ENCODE results near the gene ZNF492.

DNA sequence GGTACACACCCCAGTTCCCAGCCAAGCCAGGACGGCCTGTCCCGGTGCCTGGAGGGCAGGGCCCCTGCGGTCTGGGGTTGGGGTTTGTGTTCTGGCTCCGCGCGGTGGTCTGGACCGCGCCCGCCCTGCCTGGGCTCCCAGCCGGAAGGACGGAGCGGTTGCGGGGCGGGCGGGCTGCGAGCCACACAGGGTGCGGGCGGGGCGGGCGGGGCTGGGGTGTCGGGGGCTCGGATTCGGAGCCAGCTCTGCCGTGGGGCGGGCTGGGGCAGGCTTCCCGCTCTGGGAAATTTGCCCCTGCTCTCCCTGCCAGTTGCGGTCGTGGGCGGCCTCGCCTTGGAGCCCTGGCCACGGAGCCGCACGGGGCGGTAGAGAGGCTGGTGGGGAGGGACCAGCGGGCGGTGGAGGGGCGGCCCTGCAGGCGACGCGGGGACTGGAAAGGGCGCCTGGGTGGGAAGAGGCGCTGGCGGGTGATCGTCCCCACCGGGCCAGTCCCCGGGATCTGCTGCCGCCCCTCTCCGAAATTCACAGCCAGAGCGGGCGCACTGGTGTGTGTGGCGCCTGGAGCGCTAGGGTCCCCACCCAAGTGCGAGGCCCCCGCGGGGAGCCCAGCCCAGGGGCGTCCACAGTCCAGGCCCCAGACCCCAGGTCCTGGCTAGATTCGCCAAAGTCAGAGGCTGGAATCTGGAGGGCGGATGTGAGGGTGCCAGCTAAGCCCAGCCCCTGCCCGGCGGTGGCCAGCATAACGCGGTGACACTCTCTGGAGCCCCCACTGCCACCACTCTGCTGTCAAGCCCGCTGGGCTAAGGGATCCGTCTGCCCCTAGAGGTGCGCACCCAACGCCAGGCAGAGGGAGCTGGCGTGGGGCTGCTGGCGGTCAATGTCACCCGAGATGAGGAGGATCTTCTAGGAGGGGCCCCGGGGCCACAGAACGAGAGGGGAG is 11.0 kb upstream of the ZNF492 start:
- TF ChIP-seq, protein P1, sequence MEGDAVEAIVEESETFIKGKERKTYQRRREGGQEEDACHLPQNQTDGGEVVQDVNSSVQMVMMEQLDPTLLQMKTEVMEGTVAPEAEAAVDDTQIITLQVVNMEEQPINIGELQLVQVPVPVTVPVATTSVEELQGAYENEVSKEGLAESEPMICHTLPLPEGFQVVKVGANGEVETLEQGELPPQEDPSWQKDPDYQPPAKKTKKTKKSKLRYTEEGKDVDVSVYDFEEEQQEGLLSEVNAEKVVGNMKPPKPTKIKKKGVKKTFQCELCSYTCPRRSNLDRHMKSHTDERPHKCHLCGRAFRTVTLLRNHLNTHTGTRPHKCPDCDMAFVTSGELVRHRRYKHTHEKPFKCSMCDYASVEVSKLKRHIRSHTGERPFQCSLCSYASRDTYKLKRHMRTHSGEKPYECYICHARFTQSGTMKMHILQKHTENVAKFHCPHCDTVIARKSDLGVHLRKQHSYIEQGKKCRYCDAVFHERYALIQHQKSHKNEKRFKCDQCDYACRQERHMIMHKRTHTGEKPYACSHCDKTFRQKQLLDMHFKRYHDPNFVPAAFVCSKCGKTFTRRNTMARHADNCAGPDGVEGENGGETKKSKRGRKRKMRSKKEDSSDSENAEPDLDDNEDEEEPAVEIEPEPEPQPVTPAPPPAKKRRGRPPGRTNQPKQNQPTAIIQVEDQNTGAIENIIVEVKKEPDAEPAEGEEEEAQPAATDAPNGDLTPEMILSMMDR (IDR thresholded peaks at IDR 0.05): peak in 1 of 3 donors; percentile 16
- TF ChIP-seq POLR2A (IDR thresholded peaks at IDR 0.05) (no peak), EP300 (IDR thresholded peaks at IDR 0.05) (no peak)
